Measurements from ENCODE around the gene EXOC2.

- TF ChIP-seq CTCF (IDR thresholded peaks at IDR 0.05) (no peak), POLR2A (IDR thresholded peaks at IDR 0.05) (no peak)
Observed at GRCh38 chr6:470051-470900, 222.7 kb downstream of the EXOC2 start.

Measured in lower leg skin (tissue), 3 donors.